K562 (cell line): Measurements from ENCODE around the gene SLC16A4. TPM values are rescaled to one million over a fixed set of nuclear protein-coding genes. Genes with fewer than 3 reads are reported as not detected.

Source experiments
- MAZ ChIP-seq, 2 experiments: fragments of 450-650 bp in 1 of 2; sonication (generic) in 1 of 2; formaldehyde crosslinking; IDR thresholded peaks in 1 of 2; conservative IDR thresholded peaks in 1 of 2; 2 replicates each; pipeline versions ENCODE4 v1.4.0 to v1.5.0; 2020; ENCODE audit warnings: mild to moderate bottlenecking in 1 of 2, missing genetic modification reagents in 1 of 2
- MEF2D ChIP-seq: conservative IDR thresholded peaks from 2 replicates; pipeline ENCODE4 v1.6.1; 2016; ENCODE audit warnings: low read depth, missing genetic modification characterization, missing compliant biosample characterization
- MLLT1 ChIP-seq, 2 experiments: fragments of 450-650 bp; IDR thresholded peaks; 2 replicates each; pipeline ENCODE4 v1.6.1; 2016
- NEUROD1 ChIP-seq: fragments of 150-350 bp; IDR thresholded peaks from 2 replicates; pipeline ENCODE4 v1.6.1; 2014; ENCODE audit warnings: borderline replicate concordance, low read length, low read depth; ENCODE audit not compliant: partially characterized antibody
- NR2C1 ChIP-seq, 2 experiments: fragments of 450-650 bp; IDR thresholded peaks; 2 replicates each; pipeline ENCODE4 v1.6.1; 2017; ENCODE audit warnings: mild to moderate bottlenecking in 2 of 2, antibody characterized with exemption in 1 of 2, inconsistent platforms in 1 of 2, missing compliant biosample characterization in 1 of 2, missing genetic modification characterization in 1 of 2
- PKNOX1 ChIP-seq: fragments of 450-650 bp; IDR thresholded peaks from 2 replicates; pipeline ENCODE4 v1.6.1; 2016
- TAL1 ChIP-seq: fragments of 450-650 bp; IDR thresholded peaks from 2 replicates; pipeline ENCODE4 v1.6.1; 2016; ENCODE audit warnings: mild to moderate bottlenecking
- U2AF1 ChIP-seq: fragments of 200-400 bp; formaldehyde crosslinking; optimal IDR thresholded peaks from 2 replicates; pipeline ENCODE3; 2017; ENCODE audit warnings: mild to moderate bottlenecking, low read depth, low read length, moderate library complexity
- XRCC3 ChIP-seq: fragments of 450-650 bp; IDR thresholded peaks from 2 replicates; pipeline ENCODE4 v1.6.1; 2017; ENCODE audit warnings: mild to moderate bottlenecking, moderate library complexity
- ZBTB40 ChIP-seq, 2 experiments: fragments of 450-650 bp in 1 of 2; sonication (generic) in 1 of 2; formaldehyde crosslinking in 1 of 2; IDR thresholded peaks; 2 replicates each; pipeline versions ENCODE4 v1.7.1 to v1.9.0; 2016 to 2022; ENCODE audit warnings: inconsistent platforms in 1 of 2, mild to moderate bottlenecking in 1 of 2, missing genetic modification reagents in 1 of 2
- ZBTB49 ChIP-seq: sonication (generic); formaldehyde crosslinking; IDR thresholded peaks from 2 replicates; pipeline ENCODE4 v1.8.0; 2022; ENCODE audit warnings: missing genetic modification reagents, mild to moderate bottlenecking, borderline replicate concordance
- ZNF77 ChIP-seq: fragments of 250-450 bp; sonication (Bioruptor Pico); IDR thresholded peaks from 2 replicates; pipeline ENCODE4 v1.5.0; 2020
- polyA plus RNA-seq, 8 experiments: library from polyadenylated mRNA; depleted of rRNA in 4 of 8; stranded (reverse) in 5 of 8; unstranded in 3 of 8; fragments of >200 nt; fragmentation: Nextera tagmentation in 2 of 8; fragmentation: Illumina TruSeq in 1 of 8; extraction: Ambion mirVana in 2 of 8; extraction: Trizol in 1 of 8; gene quantifications; 2 replicates each; pipeline versions ENCODE4 v1.2.1 to v1.2.3, GENCODE V29; 2011 to 2014; ENCODE audit warnings: inconsistent platforms in 1 of 8, missing spikeins in 1 of 8
- total RNA-seq, 7 experiments: library from RNA; depleted of rRNA in 6 of 7; stranded (reverse); fragments of >200 nt in 6 of 7; fragmentation: Illumina TruSeq in 2 of 7; extraction: Trizol in 2 of 7; gene quantifications; 2 replicates each; pipeline versions ENCODE4 v1.2.1 to v1.2.3, GENCODE V29; 2011 to 2021; ENCODE audit warnings: low replicate concordance in 1 of 7

SLC16A4 gene
- total and polyA plus RNA-seq, 9 of the 15 experiments (the other 6 are each of a cell fraction or from before 2014, with no cell fraction given) = 0.04 to 0.31 (median 0.18) TPM; not detected in 1

GRCh38 chr1:110338309-110338885, 52.4 kb downstream of the SLC16A4 start (continued):
- TF ChIP-seq MLLT1 (IDR thresholded peaks at IDR 0.05) (peak; percentile 7 to 78; a peak in 2 of 4 replicates), PKNOX1 (no peak), ZBTB49 (CRISPR knock-in tag) (no peak), MEF2D (no peak), NEUROD1 (peak; percentile 83), XRCC3 (no peak), ZBTB40 (IDR thresholded peaks at IDR 0.05) (no peak; the same call in 1 of the 2 replicates), ZBTB40 (CRISPR knock-in tag; IDR thresholded peaks at IDR 0.05) (no peak), ZNF77 (CRISPR knock-in tag) (no peak), TAL1 (no peak), NR2C1 (IDR thresholded peaks at IDR 0.05) (peak; percentile 91), NR2C1 (tag; IDR thresholded peaks at IDR 0.05) (peak; percentile 94), MAZ (CRISPR knock-in tag; conservative IDR thresholded peaks at IDR 0.05 in 1 of 2, IDR thresholded peaks at IDR 0.05 in 1 of 2) (peak; percentile 97 to 99), U2AF1 (peak; percentile 89)
